SK-N-MC (cell line): ENCODE results near the gene SPATA2.

ENCODE experiments used
- EZH2 ChIP-seq: fragments of 200-600 bp; sonication (generic); IDR thresholded peaks from one replicate; pipeline ENCODE4 v1.6.1; 2017; ENCODE audit warnings: antibody characterized with exemption
- POLR2AphosphoS5 ChIP-seq: IDR thresholded peaks from 2 replicates; pipeline ENCODE4 v1.6.1; 2012; ENCODE audit warnings: mild to moderate bottlenecking, low read depth, low read length, borderline replicate concordance

DNA sequence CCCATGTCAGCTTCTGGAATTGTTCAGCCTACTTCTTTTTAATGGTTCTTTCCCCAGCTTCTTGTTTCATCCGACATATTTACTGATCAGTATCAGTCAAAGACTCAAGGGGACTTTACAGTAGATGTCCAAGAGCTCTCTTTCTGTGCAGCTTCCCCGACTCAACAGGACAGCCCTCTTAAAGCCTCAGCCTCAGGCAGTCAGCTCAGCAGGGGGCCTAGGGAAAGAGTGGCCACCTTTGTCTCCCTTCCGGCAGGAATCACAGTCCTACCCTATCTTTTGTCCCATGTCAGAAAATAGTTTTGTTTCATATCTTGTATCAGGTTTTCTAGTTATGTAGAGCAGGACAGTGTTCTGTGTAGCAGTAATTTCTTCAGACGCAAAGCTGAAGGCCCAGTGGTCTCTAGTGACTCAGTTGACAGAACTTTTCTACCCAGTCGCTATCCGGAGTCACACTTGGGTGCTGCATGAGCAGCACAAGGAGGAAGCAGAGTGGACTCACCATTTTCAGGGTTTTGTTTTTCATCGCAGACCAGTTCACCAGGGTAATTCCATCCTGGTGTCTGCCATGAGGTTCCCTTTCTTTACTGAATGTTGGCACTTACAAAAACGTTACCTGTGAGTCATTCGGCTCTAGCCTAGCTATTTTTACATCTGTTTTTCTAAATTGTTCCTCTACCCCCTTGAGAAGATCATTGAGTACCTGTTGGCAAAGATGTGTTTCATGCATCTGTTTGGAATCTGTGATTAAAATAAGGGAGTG is 47.7 kb downstream of the SPATA2 start:
- TF ChIP-seq POLR2AphosphoS5 (no peak), EZH2 (no peak)
